CD4-positive, alpha-beta T cell treated with Interleukin-15 for 4 hours (primary cell): ENCODE results near the gene TOMM70.
"Not testable (repeated sequence)": the region's sequence is repeated elsewhere in the genome, so short reads cannot be mapped to it uniquely, and the experiment has no call there.

Experiments used
- DNase-seq: peaks from one replicate; pipeline ENCODE4 v3.0.0-alpha.2; 2020; ENCODE audit warnings: low spot score

The TOMM70 gene

DNA sequence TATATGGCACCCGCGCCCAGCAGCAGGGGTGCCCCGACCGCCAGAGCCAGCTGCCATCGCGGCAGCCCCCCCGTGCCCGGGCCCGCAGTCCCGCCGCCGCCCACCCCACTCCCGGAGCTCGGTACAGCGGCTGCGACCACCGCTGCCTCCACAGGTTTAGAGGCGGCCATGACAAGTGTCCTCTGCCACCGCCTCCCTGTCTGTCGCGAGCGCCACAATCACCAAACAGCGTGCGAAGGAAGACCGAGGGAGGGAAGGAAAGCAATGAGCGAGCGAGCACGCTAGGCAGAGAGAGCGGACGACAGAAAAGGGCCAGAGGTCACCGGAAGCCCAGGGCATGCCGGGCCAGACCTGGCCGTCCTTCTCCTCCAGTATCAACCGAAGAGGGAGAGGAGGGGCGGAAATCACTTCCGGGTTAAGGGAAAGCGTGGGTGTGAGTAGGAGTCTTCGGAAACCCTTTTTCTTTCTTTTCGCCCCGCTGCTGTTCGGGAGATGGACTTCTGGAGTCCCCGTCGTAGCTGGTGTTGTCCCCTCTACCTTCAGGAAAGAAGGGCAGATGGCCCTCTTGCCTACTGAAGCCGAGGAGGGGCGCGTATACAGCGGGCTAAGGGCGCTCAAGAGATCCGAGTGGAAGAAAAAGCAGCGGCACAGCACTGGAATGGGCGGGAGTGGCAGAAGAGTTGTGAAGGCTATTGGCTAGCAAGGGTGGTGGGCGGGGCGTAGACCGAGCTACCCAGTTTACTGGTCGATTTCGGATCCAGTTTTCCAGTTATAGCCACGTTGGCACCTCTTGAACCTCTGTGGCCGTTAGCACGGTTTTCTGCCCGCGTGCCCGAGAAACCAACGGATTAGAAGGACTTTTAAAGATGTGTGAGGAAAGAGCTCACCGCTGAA, at the start of gene TOMM70, which contains the start of gene LNP1:
TOMM70 (minus strand) TSS at position 310 of the 894 bp plus-strand sequence; CDS start at position 170, 140 bp downstream.
LNP1 (plus strand) TSS at position 760 of the 894 bp plus-strand sequence. CDS start 28,191 bp downstream, outside the sequence.
- DNase-seq = peak; percentile 93

DNA sequence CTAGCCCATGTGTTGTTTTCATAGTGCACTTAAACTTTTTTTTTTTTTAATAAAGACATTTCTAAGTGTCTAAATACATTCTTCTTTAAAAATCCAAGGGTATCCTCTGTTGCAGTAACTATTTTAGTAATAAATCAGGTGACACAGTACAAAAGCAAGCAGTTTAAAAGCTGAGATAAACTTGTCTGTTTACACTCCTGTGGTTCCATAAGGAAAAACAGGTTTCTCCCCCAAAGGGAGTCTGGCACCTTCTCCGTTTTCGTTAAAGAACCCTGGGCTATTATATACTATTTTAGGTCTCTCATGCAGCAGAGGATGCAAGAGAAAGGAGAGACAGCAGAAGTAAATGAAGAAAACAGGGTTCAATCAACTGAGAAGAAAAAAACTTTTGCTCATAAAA, 48.3 kb upstream of the TOMM70 start:
- DNase-seq = no peak

DNA sequence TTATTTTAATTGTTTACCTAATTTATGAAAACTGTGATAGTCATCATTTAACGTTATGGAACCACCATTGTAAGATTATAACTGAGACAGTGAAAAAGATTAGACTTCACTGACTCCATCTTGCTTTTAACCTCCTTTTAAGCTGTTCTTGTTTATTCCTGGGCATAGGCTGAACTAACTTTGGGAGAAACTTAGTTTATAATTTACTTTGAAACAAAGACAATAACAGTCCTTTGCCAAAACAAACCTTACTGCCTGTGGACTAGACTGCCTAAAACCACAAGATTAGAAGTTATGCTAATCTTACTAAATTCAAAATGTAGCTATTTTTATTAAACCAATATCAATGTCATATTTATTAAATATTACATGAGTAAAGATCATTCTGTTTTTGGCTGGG, 47.2 kb upstream of the TOMM70 start:
- no peak for DNase-seq

DNA sequence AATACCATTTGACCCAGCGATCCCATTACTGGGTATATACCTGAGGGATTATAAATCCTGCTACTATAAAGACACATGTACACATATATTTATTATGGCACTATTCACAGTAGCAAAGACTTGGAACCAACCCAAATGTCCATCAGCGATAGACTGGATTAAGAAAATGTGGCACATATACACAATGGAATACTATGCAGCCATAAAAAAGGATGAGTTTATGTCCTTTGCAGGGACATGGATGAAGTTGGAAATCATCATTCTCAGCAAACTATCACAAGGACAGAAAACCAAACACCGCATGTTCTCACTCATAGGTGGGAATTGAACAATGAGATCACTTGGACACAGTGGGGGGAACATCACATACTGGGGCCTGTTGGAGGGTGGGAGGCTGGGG, 46.2 kb upstream of the TOMM70 start:
- DNase-seq = not testable (repeated sequence)

DNA sequence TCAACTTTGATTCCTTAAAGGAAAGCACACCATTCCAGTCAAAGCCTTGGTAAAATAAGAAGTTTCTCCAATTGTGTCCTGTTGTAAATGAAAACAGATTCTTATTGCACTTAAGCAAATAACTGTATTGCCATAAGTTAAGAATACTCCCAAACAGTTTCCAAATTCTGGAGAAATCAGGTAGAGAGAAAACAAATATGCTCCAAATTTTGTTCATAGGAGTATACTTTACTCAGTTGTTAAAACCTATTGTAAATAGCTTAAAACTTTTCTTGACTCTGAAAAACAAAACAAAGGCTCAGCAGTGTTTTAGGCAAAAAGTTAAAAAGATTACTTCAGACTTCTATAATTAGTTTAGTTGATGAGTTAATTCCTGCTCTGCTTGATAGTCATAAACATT, 42.8 kb upstream of the TOMM70 start:
- no peak for DNase-seq

GRCh38 chr3:100440895-100441294, 40.0 kb upstream of the TOMM70 start:
- DNase-seq = no peak

DNA sequence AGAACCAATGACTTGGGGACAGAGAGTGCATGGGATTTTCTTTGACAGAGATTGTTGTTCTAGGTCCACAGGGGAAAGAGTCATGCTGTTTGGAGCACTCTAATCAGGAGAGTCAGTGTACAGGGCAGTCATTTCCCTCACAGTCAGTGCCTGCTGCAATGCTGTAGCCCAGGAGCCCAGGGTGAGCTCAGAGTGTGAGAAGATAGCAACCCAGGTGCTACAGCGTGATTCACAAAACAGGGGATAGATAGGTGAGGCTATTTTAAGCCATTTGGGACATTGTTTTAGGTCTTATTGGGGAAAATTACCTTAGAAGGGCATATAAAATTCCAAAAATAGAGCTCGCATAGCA, 37.7 kb upstream of the TOMM70 start:
- no peak for DNase-seq

DNA sequence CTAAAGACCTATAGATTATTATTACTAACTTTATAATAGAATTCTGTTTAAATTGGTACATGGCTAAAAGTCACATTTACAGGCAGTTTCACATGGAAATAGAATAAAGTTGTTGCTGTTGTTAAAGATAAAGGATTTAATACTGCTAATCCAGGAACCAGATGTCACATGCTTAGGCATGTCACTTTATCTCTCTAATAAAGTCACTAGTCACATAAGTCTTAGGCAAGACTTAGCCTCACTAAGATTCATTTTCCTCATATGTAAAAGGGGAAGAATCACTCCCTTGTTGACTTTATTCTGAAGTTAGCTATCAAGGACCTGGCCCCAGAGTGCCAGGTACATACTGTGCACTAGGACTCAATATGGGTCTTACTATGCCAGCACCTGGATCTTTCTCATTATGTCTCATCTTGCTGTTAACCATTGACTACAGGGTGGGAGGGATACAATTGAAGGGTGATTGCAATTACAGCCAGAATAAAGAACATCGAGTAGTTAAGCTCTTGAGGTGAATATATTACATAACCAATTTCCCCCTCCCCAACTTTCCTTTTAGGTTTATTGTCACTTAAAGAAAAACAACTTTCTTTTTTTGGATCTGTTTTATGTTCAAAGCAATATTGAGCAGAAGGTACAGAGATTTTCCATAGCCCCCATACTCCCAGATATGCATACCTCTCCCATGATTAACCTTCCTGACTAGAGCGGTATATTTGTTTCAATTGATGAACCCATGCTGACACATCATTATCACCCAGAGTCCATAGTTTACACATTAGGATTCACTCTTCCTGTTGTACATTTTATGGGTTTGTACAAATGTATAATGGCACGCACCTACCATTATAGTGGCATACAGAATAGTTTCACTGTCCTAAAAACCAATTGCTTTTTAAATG, 37.1 kb upstream of the TOMM70 start:
- no peak for DNase-seq

DNA sequence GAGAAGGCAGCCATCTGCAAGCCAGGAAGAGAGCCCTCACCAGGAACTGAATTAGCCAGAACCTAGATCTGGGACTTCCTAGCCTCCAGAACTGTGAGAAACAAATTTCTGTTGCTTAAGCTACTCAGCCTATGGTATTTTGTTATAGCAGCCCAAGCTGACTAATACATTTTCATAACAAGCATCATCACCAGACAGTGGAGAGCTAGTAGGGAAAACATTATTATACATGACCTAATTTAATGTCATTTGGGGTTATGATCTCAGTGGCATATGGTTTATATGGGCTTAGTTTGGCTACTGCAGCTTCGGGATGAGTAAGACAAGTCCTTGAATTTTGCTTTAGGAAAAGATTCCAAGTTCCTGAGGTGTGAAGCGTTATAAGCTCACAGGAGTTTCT, 36.1 kb upstream of the TOMM70 start:
- no peak for DNase-seq

- DNase-seq = no peak
Observed at GRCh38 chr3:100429187-100429716, 28.4 kb upstream of the TOMM70 start.

GRCh38 chr3:100427699-100428098, 26.8 kb upstream of the TOMM70 start:
- no peak for DNase-seq

GRCh38 chr3:100426067-100426682, 25.3 kb upstream of the TOMM70 start:
- DNase-seq = no peak

GRCh38 chr3:100425316-100425715, 24.4 kb upstream of the TOMM70 start:
- no peak for DNase-seq

- DNase-seq = no peak
Observed at GRCh38 chr3:100424261-100424660, 23.4 kb upstream of the TOMM70 start.

GRCh38 chr3:100423611-100424010, 22.7 kb upstream of the TOMM70 start:
- DNase-seq = no peak

- DNase-seq = no peak
Observed at GRCh38 chr3:100420885-100421284, 20.0 kb upstream of the TOMM70 start.

DNA sequence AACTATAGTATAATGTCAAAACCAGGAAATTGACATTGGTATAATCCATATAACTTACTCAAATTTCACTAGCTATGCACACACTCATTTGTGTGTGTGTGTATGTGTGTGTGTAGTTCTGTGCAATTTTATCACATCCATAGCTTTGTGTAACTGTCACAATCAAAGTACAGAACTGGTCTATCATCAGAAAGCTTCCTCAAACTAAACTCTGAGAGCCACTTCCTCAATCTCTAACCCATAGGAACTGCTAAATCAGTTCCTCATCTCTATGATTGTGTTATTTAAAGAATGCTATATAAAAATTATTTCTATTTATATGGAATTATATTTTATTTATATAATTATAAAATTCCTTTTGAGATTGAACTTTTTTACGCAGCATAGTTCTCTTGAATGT, 18.5 kb upstream of the TOMM70 start:
- DNase-seq = no peak

DNA sequence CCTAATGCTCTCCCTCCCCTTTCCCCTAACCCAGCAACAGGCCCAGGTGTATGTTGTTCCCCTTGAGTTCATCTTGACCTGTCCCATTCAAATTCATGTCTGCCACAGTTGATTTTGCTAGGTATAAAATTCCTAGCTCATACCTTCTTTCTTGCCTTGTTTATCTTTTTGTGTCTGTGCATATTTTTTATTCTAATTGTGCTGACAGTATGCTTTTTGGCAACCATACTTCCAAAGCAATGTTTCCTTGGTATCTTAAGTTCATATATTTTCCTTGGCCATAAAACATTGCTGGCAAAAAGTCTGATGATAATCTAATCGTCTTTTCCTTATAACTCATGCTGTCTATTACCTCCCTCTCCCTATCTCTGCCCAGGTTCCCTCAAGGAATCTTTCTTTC, 16.0 kb upstream of the TOMM70 start:
- no peak for DNase-seq

- no peak for DNase-seq
Observed at GRCh38 chr3:100416176-100416575, 15.3 kb upstream of the TOMM70 start.

DNA sequence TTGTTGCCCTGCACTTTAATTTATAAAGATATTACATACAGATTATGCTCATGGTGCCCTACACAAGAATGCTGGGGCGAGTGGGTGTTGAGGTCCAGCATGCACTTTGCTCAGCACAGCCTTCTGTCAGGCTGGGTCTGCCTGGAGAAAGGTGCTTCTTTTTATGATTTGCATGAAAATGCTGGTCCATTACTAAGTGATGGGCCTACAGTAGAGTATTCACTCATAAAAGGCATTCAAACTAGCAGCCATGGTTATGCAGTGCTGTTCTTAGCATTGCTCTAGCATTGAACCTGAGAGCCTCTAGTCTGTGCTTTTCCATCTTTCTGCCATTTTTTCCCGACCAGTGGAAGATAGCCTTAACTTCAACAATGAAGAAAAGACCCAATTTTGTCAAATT, 12.7 kb upstream of the TOMM70 start:
- DNase-seq = no peak

GRCh38 chr3:100412912-100413590, 12.2 kb upstream of the TOMM70 start:
- DNase-seq = no peak
